CD14-positive monocyte (primary cell): ENCODE data around the gene MACROD2. TPM values are rescaled to one million over a fixed set of nuclear protein-coding genes. Genes with fewer than 3 reads are reported as not detected.

ENCODE experiments used
- DNase-seq, 3 donors: peaks; one replicate each; pipeline ENCODE4 v3.0.0-alpha.2; 2011 to 2022
- H2AFZ ChIP-seq: 2 replicates; pipeline ENCODE4 v1.6.0; 2012; ENCODE audit warnings: mild to moderate bottlenecking, low read depth, low read length, inconsistent platforms; ENCODE audit not compliant: insufficient read depth, poor library complexity, severe bottlenecking
- H3K27ac ChIP-seq, 2 donors: 1 replicate in 1 of 2; 2 replicates in 1 of 2; pipeline ENCODE4 v1.5.1; 2012 to 2013; ENCODE audit warnings: low read length in 2 of 2, control low read depth in 1 of 2, inconsistent platforms in 1 of 2, low read depth in 1 of 2, mild to moderate bottlenecking in 1 of 2
- H3K27me3 ChIP-seq, 2 donors: one replicate each; pipeline versions ENCODE4 v1.6.0 to v1.6.1; 2011 to 2013; ENCODE audit warnings: low read length in 2 of 2; ENCODE audit not compliant: control insufficient read depth in 2 of 2, insufficient read depth in 2 of 2
- H3K36me3 ChIP-seq, 2 donors: replicated peaks in 1 of 2; 1 replicate in 1 of 2; 2 replicates in 1 of 2; pipeline versions ENCODE4 v1.5.1 to v1.6.1; 2012 to 2013; ENCODE audit warnings: low read length in 2 of 2, control low read depth in 1 of 2, inconsistent platforms in 1 of 2, mild to moderate bottlenecking in 1 of 2; ENCODE audit not compliant: insufficient read depth in 2 of 2, control insufficient read depth in 1 of 2
- H3K4me1 ChIP-seq, 2 donors: 1 replicate in 1 of 2; 2 replicates in 1 of 2; pipeline versions ENCODE4 v1.5.1 to v1.6.1; 2012 to 2013; ENCODE audit warnings: low read length in 2 of 2, control low read depth in 1 of 2, inconsistent platforms in 1 of 2, mild to moderate bottlenecking in 1 of 2, moderate library complexity in 1 of 2; ENCODE audit not compliant: insufficient read depth in 2 of 2, control insufficient read depth in 1 of 2
- H3K4me2 ChIP-seq: replicated peaks from 2 replicates; pipeline ENCODE3; 2012; ENCODE audit warnings: low read length, moderate library complexity, mild to moderate bottlenecking; ENCODE audit not compliant: poor library complexity, severe bottlenecking; ENCODE audit errors: extremely low read depth
- H3K4me3 ChIP-seq, 3 experiments: fragments of 200-600 bp in 1 of 3; sonication (generic) in 1 of 3; replicated peaks in 1 of 3; 1 replicate in 2 of 3; 2 replicates in 1 of 3; pipeline ENCODE4 v1.5.1; 2011 to 2013; ENCODE audit warnings: low read length in 3 of 3, mild to moderate bottlenecking in 3 of 3, control low read depth in 2 of 3, low read depth in 2 of 3, inconsistent platforms in 1 of 3, moderate library complexity in 1 of 3
- H3K79me2 ChIP-seq: 2 replicates; pipeline ENCODE4 v1.6.0; 2012; ENCODE audit warnings: mild to moderate bottlenecking, control low read depth, inconsistent platforms, low read length, moderate library complexity; ENCODE audit not compliant: insufficient read depth
- H3K9ac ChIP-seq: 2 replicates; pipeline ENCODE4 v1.6.0; 2017; ENCODE audit warnings: low read length, mild to moderate bottlenecking; ENCODE audit not compliant: insufficient read depth, poor library complexity, severe bottlenecking
- H3K9me3 ChIP-seq, 2 donors: replicated peaks in 1 of 2; 1 replicate in 1 of 2; 2 replicates in 1 of 2; pipeline versions ENCODE4 v1.5.1 to v1.6.1; 2012 to 2013; ENCODE audit warnings: low read length in 2 of 2, control low read depth in 1 of 2; ENCODE audit not compliant: control insufficient read depth in 1 of 2, insufficient read depth in 1 of 2
- H4K20me1 ChIP-seq: 2 replicates; pipeline ENCODE4 v1.6.0; 2012; ENCODE audit warnings: mild to moderate bottlenecking, low read length, control low read depth, moderate library complexity; ENCODE audit not compliant: insufficient read depth
- H3K27ac Mint-ChIP-seq, 7 donors: one replicate each; pipeline ENCODE4 v1.8.0; 2020; ENCODE audit warnings: mild to moderate bottlenecking in 7 of 7, mixed read lengths in 7 of 7, moderate library complexity in 6 of 7, inconsistent platforms in 2 of 7
- H3K27me3 Mint-ChIP-seq, 3 donors: one replicate each; pipeline ENCODE4 v1.8.0; 2021 to 2022; ENCODE audit warnings: low read depth in 3 of 3, mild to moderate bottlenecking in 3 of 3, mixed read lengths in 3 of 3, moderate library complexity in 3 of 3, inconsistent platforms in 1 of 3
- H3K36me3 Mint-ChIP-seq, 2 donors: one replicate each; pipeline ENCODE4 v1.8.0; 2020; ENCODE audit warnings: mixed read lengths in 2 of 2, inconsistent platforms in 1 of 2, mild to moderate bottlenecking in 1 of 2
- H3K4me1 Mint-ChIP-seq: one replicate; pipeline ENCODE4 v1.8.0; 2020; ENCODE audit warnings: mild to moderate bottlenecking, mixed read lengths
- H3K4me3 Mint-ChIP-seq, 2 donors: one replicate each; pipeline ENCODE4 v1.8.0; 2020; ENCODE audit warnings: mild to moderate bottlenecking in 2 of 2, mixed read lengths in 2 of 2, moderate library complexity in 1 of 2
- H3K9me3 Mint-ChIP-seq, 7 donors: one replicate each; pipeline ENCODE4 v1.8.0; 2020 to 2022; ENCODE audit warnings: mixed read lengths in 7 of 7, mild to moderate bottlenecking in 6 of 7, moderate library complexity in 6 of 7, inconsistent platforms in 2 of 7
- CTCF ChIP-seq: fragments of 200-600 bp; IDR thresholded peaks from one replicate; pipeline ENCODE4 v1.8.0; 2022; ENCODE audit warnings: antibody characterized with exemption, mild to moderate bottlenecking
- WGBS: methylation state at CpG from one replicate; pipeline ENCODE4 v1.1.5; 2013; ENCODE audit warnings: missing lambda C conversion rate; ENCODE audit not compliant: insufficient coverage; 5-methylcytosine and 5-hydroxymethylcytosine counted together
- intact Hi-C, 2 donors: fragments of 100-400 bp; cut with micrococcal nuclease; formaldehyde crosslinking; loops; one replicate each; pipeline versions ENCODE4 v1.15.0 to v1.15.1; 2023
- polyA plus RNA-seq, 3 donors: library from polyadenylated mRNA; depleted of rRNA in 1 of 3; unstranded in 2 of 3; stranded (reverse) in 1 of 3; fragments of 300-500 nt in 2 of 3; fragments of >200 nt in 1 of 3; fragmentation: Illumina TruSeq in 2 of 3; gene quantifications; 1 replicate in 2 of 3; 2 replicates in 1 of 3; pipeline ENCODE4 v1.2.3, GENCODE V29; 2012 to 2021

Gene MACROD2
- polyA plus RNA-seq, 3 donors, result 0.23 TPM; not detected in 2

GRCh38 chr20:14881518-14881917 is 886.2 kb downstream of the MACROD2 start:
- Histone ChIP-seq H3K27ac (no peak overlapping the region), H2AFZ (no peak overlapping the region), H3K4me2 (no peak overlapping the region), H3K4me1 (no peaks in the 10 kb centered on the region), H3K79me2 (no peaks in the 10 kb centered on the region), H3K36me3 (no peaks in the 10 kb centered on the region), H3K9ac (no peak overlapping the region), H4K20me1 (no peaks in the 10 kb centered on the region), H3K9me3 (peaks cover 0 to 6% of the 10 kb centered on the region in 2 donors), H3K4me3 (no peak overlapping the region), H3K27me3 (no peaks in the 10 kb centered on the region)
- H3K36me3 Mint-ChIP-seq, result no peaks in the 10 kb centered on the region
- no peak for DNase-seq
- H3K27me3 Mint-ChIP-seq, result peaks cover 0 to 5% (median 0%) of the 10 kb centered on the region in 3 donors
- intact Hi-C loops, result no loop called here
- H3K4me1 Mint-ChIP-seq, result no peaks in the 10 kb centered on the region
- WGBS, result no CpG with 5 or more reads among the region's 2 CpGs
- peaks cover 0 to 11% (median 4%) of the 10 kb centered on the region in 7 donors for H3K9me3 Mint-ChIP-seq
- no peak overlapping the region for H3K4me3 Mint-ChIP-seq
- TF ChIP-seq CTCF, result no peak
- H3K27ac Mint-ChIP-seq, result no peak overlapping the region

- Mint-ChIP-seq H3K27ac (no peak overlapping the region), H3K27me3 (peaks cover 0 to 5% (median 0%) of the 10 kb centered on the region in 3 donors), H3K9me3 (peaks cover 0 to 11% (median 4%) of the 10 kb centered on the region in 7 donors), H3K4me1 (no peaks in the 10 kb centered on the region), H3K4me3 (no peak overlapping the region), H3K36me3 (no peaks in the 10 kb centered on the region)
- Histone ChIP-seq H3K9me3 (peaks cover 0 to 6% of the 10 kb centered on the region in 2 donors), H3K27me3 (no peaks in the 10 kb centered on the region), H3K4me1 (no peaks in the 10 kb centered on the region), H4K20me1 (no peaks in the 10 kb centered on the region), H2AFZ (no peak overlapping the region), H3K27ac (no peak overlapping the region), H3K4me3 (no peak overlapping the region), H3K79me2 (no peaks in the 10 kb centered on the region), H3K4me2 (no peak overlapping the region), H3K36me3 (no peaks in the 10 kb centered on the region), H3K9ac (no peak overlapping the region)
- no peak for DNase-seq
- intact Hi-C loops, result no loop called here
- TF ChIP-seq CTCF, result no peak
- WGBS, result no CpG with 5 or more reads among the region's 2 CpGs
Observed at GRCh38 chr20:14882157-14882556, 886.8 kb downstream of the MACROD2 start.
